Fibroblast of peridontal ligament (primary cell): ENCODE data around the gene EPB42.
"Not testable (repeated sequence)": the region's sequence is repeated elsewhere in the genome, so short reads cannot be mapped to it uniquely, and the experiment has no call there.

Experiments used
- DNase-seq: peaks from one replicate; pipeline ENCODE4 v3.0.0-alpha.2; 2010; ENCODE audit errors: extremely low read depth

EPB42 gene

DNA sequence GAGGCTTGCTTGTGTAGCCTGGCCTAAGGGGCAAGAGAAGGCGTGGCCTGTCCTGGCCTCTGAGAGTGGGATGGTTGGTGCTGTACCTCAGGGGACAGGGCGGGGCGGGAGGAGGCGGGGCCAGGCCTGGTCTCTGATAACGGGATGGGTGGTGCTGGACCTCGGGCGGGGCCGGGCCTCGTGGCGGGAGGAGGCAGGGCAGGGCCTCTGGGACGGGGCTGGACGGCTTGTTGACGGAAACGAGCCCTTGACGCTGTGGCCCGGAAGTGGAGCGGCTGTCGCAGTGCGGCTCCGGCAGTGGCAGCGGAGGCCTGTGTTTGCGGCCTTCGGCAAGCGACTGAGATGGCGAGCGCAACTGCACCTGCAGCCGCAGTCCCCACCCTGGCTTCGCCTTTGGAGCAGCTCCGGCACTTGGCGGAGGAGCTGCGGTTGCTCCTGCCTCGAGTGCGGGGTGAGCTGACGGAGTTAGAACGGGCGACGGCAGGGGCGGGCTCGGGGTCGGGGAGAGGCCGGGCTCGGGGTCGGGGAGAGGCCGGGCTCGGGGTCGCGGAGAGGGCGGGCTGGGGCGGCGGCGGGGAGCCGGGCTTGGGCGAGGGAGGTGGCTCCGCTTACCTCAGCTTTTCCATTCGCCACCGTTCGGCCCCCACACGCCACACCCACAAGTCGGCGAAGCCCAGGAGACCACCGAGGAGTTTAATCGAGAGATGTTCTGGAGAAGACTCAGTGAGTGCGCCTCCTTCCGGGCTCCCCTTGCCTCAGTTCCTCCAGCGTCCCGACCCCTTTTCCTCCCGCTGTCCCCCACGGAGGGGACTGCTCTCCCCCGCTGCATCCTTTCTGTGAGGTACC is 35.4 kb downstream of the EPB42 start, which contains the start of gene CCNDBP1:
TSS of gene CCNDBP1 (plus strand) at position 247 of the 846 bp plus-strand sequence. CDS start at position 343, 96 bp downstream.
- DNase-seq, result peak; percentile 56

DNA sequence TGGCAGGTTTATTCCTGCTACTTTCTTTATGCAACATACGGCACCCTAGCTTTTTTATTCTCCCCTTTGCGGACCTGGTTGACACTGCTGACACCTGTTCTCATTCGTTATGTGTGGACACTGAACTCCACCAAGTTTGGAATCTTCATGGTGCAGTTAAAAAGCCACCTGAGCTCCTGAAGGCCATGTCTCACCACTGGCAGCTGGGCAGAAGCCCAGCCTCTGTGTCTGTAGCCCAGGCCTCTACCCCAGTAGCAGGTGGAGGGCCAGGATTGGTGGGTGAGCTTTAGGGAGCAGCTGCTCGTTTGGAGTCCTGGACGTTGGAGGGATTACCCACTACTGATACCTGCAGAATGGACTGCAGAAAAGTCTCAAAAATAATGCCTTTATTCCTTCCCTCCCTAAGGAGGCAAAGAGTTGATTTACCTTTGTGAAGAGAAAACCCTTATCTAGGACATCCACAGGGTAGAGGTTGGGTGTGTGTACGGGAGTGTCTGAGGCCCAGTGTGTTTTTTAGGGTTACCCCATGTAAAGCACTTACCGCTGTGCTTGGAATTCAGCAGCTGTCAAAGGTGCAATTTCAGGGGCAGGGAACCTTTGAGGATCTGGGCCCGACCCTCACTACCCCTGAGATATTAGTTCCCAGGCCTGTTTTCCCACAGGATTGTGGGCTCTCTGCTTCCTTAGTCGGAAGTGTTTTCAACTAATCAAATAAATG is 36.3 kb downstream of the EPB42 start:
- DNase-seq, result no peak

DNA sequence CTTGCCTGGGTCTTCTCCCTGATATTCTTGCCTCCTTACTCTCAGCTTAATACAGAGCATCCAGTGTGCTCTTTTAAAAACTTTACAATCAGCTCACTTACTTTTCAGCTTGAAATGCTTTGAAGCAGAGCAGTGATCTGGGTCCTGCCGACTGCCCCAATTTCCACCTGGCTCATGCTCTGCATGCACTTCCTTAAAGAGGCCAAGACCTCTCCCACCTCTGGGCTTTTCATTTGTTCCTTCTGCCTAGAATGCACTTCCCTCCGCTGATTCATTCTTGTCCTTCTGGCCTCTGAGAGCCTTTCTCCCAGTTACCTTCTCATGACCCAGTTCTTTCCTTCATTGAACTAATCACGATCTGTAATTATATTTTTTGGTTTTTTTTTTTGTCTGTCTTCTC is 37.5 kb downstream of the EPB42 start:
- DNase-seq, result no peak

DNA sequence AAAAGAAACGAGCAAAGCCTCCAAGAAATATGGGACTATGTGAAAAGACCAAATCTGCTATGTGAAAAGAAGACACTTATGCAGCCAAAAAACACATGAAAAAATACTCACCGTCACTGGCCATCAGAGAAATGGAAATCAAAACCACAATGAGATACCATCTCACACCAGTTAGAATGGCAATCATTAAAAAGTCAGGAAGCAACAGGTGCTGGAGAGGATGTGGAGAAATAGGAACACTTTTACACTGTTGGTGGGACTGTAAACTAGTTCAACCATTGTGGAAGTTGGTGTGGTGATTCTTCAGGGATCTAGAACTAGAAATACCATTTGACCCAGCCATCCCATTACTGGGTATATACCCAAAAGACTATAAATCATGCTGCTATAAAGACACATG is 43.7 kb downstream of the EPB42 start:
- not testable (repeated sequence) for DNase-seq

DNA sequence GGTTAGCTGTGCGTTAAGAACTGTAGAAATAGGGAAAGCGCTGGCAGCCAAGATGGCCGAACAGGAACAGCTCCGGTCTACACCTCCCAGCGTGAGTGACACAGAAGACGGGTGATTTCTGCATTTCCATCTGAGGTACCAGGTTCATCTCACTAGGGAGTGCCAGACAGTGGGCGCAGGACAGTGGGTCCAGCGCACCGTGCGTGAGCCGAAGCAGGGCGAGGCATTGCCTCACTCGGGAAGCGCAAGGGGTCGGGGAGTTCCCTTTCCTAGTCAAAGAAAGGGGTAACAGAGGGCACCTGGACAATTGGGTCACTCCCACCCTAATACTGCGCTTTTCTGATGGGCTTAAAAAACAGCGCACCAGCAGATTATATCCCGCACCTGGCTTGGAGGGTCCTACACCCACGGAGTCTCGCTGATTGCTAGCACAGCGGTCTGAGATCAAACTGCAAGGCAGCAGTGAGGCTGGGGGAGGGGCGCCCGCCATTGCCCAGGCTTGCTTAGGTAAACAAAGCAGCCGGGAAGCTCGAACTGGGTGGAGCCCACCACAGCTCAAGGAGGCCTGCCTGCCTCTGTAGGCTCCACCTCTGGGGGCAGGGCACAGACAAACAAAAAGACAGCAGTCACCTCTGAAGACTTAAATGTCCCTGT is 45.0 kb downstream of the EPB42 start:
- DNase-seq, result not testable (repeated sequence)

DNA sequence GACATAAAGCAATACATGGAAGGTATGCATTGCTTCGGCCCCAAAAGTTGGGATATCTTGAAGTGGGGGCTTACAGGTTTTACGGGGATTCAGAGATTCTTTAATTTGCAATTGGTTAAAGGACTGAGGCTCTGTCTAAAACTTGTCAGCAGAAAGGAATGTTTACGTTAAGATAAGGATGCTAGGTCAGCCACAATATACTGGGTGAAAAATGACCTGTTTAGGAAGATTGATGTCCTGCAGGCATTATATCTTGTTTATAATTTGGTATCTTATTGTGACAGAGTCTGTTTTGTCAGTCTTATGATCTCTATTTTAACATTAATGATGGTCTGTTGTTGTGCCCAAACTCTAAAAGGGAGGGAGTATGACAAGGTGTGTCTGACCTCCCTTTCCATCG is 50.9 kb downstream of the EPB42 start:
- DNase-seq, result no peak

DNA sequence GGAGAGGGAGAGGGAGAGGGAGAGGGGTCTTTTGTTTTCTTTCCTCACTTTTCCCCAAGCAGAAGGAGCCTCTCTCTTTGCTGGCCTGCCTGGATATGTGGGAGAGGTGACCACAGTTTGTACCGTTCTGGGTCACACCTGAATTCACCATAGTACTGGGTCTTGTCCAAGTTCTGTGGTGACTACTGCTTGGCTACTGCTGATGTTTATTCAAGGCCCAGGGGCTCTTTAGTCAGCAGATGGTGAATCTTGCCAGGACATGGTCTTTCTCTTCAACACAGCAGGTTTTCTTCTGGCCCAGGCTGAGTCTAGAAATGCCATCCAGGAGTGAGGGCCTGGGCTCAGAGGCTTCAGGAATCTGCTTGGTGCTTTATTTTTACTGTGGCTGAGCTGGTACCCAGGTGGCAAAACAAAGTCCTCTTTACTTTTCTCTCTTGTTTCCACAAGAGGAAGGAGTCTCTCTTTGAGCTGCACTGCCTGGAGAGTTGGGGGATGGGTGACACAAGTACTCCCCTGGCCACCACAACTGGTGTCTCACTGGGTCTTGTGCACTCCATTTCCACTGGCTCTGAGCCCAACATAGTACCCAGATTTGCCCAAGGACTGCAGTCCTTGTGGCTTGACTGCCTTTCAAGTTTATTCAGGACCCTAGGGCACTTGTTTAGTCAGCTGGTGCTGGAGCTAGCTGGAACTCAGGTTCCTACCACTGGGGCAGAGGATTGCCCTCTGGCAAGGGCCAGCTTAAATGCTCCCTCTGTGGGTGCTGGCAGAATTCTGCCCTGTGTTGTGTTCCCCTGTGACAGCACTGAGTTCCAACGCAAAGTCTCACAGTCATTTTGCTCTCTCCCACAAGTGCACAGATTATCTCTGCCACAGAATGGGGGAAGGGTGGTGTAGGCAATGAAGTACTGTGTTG is 52.4 kb downstream of the EPB42 start:
- peak; percentile 39 for DNase-seq

DNA sequence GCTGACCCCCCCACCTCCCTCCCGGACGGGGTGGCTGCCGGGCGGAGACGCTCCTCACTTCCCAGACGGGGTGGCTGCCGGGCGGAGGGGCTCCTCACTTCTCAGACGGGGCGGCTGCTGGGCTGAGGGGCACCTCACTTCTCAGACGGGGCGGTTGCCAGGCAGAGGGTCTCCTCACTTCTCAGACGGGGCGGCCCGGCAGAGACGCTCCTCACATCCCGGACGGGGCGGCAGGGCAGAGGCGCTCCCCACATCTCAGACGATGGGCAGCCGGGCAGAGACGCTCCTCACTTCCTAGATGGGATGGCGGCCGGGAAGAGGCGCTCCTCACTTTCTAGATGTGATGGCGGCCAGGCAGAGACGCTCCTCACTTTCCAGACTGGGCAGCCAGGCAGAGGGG is 53.6 kb downstream of the EPB42 start:
- DNase-seq, result not testable (repeated sequence)

DNA sequence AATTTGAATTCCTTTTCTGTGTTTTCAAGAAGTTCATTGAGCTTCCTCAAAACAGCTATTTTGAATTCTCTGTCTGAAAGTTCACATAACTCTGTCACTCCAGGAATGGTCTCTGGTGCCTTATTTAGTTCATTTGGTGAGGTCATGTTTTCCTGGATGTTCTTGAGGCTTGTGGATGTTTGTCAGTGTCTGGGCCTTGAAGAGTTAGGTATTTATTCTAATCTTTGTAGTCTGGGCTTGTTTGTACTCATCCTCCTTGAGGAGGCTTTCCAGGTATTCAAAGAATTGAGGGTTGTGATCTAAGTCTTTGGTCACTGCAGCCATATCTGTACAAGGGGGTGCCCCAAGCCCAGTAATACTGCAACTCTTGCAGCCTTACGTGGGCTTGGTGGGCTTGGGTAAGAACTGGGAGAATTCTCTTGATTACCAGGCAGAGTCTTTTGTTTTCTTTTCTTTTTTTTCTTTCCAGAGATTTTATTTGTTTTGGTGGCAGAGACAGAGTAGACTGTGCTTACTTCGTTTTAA is 55.0 kb downstream of the EPB42 start:
- no peak for DNase-seq

DNA sequence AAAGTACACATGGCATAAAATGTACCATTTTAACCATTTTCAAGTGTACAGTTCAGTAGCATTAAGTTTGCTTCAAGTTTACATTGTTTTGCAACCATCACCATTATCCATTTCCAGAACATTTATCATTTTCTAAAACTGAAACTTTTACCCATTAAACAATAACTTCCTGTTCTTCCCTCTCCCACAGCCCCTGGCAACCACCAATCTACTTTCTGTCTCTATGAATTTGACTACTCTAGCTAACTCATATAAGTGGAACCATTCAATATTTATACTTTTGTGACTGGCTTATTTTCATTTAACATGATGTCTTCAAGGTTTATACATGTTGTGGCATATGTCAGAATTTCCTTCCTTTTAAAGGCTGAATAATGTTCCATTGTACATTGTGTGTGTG is 67.5 kb downstream of the EPB42 start:
- DNase-seq, result peak; percentile 5

DNA sequence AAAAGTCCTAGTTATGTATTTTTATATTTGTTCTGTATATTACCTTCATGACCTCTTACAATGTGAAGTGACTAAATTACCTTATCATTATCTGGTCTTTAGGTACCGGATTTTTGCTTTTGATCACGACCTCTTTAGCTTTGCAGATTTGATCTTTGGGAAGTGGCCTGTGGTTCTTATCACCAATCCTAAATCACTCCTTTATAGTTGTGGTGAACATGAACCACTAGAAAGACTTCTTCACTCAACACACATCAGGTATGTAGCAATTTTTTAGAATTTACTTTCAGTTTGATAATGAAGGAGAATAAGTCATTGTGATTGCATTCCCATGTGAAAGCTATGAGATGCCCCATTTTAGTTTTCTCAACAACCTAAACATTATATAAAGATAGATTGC is 69.1 kb downstream of the EPB42 start:
- DNase-seq, result peak; percentile 2

DNA sequence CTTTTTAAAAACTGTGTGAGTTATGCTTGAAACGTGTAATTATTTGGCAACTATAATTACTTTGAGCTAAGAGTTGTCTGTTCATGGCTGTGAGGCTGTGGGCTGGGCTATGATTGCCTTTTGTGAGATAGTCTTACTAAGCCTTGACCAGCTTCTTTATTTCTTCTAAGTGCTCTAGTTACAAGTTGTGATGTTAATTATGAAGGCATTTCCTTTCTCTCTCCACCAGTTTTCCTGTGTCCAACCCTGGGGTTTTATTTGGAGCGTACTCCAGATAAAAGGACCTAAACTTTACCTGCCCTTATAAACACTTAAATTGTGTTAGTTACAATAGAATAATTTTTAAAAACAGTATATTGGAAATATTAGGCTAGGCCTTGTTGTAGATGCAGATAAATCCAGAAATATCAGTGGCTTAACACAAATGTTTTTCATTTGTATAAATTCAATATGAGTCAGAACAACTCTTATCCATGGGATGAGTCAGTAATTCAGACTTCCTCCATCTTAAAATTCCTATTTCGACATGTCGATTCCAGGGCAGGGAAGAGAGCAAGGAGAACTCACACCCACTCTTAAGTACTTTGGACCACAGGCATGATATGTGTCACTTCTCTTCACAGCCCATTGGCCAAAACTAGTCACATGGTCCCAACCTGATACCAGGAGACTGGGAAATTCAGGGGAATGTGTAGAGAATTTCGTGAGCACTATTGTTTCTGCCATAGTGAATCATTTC is 70.5 kb downstream of the EPB42 start:
- peak; percentile 96 for DNase-seq
